ENCODE data around the gene NOSIP.

DNA sequence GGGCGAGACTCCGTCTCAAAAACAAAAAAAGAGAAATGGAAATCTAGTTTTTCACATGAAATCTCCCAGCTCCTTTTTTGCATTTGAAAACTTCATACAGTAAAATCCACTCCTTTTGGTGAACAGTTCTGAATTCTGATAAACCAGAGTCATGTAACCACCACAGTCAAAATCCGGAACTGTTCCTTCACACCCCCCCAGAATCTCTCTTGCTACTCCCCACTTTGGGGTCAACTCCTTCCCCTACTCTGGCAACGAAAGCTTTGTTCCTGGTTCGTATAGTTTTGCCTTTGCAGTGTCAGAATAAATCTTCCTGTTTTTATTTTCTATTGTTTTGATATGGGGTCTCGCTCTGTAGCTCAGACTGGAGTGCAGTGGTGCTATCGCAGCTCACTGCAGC lies 28.8 kb downstream of the NOSIP start:
- TF ChIP-seq POLR2AphosphoS5 (IDR thresholded peaks at IDR 0.05; ENCODE audit: low read depth) (no peak), GABPA (IDR thresholded peaks at IDR 0.05; ENCODE audit: low read depth) (no peak)
- TF ChIP-seq, protein P1, sequence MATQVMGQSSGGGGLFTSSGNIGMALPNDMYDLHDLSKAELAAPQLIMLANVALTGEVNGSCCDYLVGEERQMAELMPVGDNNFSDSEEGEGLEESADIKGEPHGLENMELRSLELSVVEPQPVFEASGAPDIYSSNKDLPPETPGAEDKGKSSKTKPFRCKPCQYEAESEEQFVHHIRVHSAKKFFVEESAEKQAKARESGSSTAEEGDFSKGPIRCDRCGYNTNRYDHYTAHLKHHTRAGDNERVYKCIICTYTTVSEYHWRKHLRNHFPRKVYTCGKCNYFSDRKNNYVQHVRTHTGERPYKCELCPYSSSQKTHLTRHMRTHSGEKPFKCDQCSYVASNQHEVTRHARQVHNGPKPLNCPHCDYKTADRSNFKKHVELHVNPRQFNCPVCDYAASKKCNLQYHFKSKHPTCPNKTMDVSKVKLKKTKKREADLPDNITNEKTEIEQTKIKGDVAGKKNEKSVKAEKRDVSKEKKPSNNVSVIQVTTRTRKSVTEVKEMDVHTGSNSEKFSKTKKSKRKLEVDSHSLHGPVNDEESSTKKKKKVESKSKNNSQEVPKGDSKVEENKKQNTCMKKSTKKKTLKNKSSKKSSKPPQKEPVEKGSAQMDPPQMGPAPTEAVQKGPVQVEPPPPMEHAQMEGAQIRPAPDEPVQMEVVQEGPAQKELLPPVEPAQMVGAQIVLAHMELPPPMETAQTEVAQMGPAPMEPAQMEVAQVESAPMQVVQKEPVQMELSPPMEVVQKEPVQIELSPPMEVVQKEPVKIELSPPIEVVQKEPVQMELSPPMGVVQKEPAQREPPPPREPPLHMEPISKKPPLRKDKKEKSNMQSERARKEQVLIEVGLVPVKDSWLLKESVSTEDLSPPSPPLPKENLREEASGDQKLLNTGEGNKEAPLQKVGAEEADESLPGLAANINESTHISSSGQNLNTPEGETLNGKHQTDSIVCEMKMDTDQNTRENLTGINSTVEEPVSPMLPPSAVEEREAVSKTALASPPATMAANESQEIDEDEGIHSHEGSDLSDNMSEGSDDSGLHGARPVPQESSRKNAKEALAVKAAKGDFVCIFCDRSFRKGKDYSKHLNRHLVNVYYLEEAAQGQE (IDR thresholded peaks at IDR 0.05; ENCODE audit: insufficient replicate concordance, low read depth), result no peak
